Measurements from ENCODE around the gene PSMB5. TPM values are rescaled to one million over a fixed set of nuclear protein-coding genes. Genes with fewer than 3 reads are reported as not detected.
A peak's percentile ranks its signal among the peaks of the same experiment; 100 is the strongest.

The PSMB5 gene
- total RNA-seq, 4 donors from 2014 or later: 135 to 155 (median 145) TPM

DNA sequence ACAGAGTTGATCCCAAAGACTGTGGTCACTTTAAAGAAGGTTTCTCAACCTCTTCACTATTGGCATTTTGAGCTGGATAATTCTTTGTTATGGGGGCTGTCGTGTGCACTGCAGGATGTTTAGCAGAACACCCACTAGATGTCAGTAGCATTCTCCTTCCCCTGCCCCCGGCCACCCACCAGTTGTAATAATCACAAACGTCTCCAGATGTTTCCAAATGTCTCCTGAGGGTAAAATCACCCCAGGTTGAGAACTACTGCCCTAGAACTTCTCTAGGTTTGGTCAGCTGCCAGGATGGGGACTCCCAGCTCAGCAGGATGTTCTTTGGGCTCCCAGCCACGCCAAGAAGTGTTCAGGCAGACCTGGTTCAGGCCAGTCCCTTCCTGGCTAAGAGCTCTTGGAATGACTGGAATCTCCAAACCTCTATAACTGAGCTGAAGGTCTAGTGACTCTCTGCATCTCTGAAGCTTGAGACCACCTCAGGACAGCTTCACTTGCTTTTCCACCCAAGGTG lies 39.9 kb downstream of the PSMB5 start:
- H3K27ac ChIP-seq (replicated peaks in 1 of 4): no peak overlapping the region
- WGBS: 18% methylated on average over 4 of the region's 4 CpGs
- H3K4me3 ChIP-seq: no peak overlapping the region
- no peaks in the 10 kb centered on the region for H3K27me3 ChIP-seq
- no peak for DNase-seq (ENCODE audit: extremely low spot score)
- H3K9me3 ChIP-seq: no peaks in the 10 kb centered on the region
- peaks cover 0 to 10% (median 8%) of the 10 kb centered on the region in 4 donors for H3K4me1 ChIP-seq
- peaks cover 0 to 21% (median 7%) of the 10 kb centered on the region in 4 donors for H3K36me3 ChIP-seq
- TF ChIP-seq, protein P1, sequence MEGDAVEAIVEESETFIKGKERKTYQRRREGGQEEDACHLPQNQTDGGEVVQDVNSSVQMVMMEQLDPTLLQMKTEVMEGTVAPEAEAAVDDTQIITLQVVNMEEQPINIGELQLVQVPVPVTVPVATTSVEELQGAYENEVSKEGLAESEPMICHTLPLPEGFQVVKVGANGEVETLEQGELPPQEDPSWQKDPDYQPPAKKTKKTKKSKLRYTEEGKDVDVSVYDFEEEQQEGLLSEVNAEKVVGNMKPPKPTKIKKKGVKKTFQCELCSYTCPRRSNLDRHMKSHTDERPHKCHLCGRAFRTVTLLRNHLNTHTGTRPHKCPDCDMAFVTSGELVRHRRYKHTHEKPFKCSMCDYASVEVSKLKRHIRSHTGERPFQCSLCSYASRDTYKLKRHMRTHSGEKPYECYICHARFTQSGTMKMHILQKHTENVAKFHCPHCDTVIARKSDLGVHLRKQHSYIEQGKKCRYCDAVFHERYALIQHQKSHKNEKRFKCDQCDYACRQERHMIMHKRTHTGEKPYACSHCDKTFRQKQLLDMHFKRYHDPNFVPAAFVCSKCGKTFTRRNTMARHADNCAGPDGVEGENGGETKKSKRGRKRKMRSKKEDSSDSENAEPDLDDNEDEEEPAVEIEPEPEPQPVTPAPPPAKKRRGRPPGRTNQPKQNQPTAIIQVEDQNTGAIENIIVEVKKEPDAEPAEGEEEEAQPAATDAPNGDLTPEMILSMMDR (IDR thresholded peaks at IDR 0.05): peak; percentile 36 to 53 (median 47)
- TF ChIP-seq EP300 (IDR thresholded peaks at IDR 0.05): no peak
- intact Hi-C loops (cut with DNase I): loop anchor here (2.0 kb wide), 1 partner anchor 56 kb away; no protein-coding TSS in a partner anchor

GRCh38 chr14:22993517-22993916 lies 41.2 kb downstream of the PSMB5 start:
- Histone ChIP-seq H3K4me1 (peaks cover 0 to 10% (median 8%) of the 10 kb centered on the region in 4 donors), H3K27ac (replicated peaks in 1 of 4) (no peak overlapping the region), H3K9me3 (no peaks in the 10 kb centered on the region), H3K4me3 (no peak overlapping the region), H3K27me3 (no peaks in the 10 kb centered on the region), H3K36me3 (peaks cover 0 to 26% (median 12%) of the 10 kb centered on the region in 4 donors)
- TF ChIP-seq, protein P1 (IDR thresholded peaks at IDR 0.05): no peak
- no peak for TF ChIP-seq POLR2A (IDR thresholded peaks at IDR 0.05; ENCODE audit: low read depth)
- no peak for TF ChIP-seq EP300 (IDR thresholded peaks at IDR 0.05)
- TF ChIP-seq POLR2AphosphoS5 (IDR thresholded peaks at IDR 0.05): no peak
- DNase-seq (ENCODE audit: extremely low spot score): no peak
- intact Hi-C loops (cut with DNase I): no loop called here

- peaks cover 0 to 35% (median 13%) of the 10 kb centered on the region in 4 donors for H3K36me3 ChIP-seq
- no peak for DNase-seq (ENCODE audit: extremely low spot score)
- no peak overlapping the region for H3K4me3 ChIP-seq
- no peak overlapping the region for H3K27ac ChIP-seq (replicated peaks in 1 of 4)
- H3K4me1 ChIP-seq: peaks cover 0 to 10% (median 8%) of the 10 kb centered on the region in 4 donors
- H3K9me3 ChIP-seq: no peaks in the 10 kb centered on the region
- no peaks in the 10 kb centered on the region for H3K27me3 ChIP-seq
- 91% methylated on average over 8 of the region's 8 CpGs for WGBS
- TF ChIP-seq, protein P1 (IDR thresholded peaks at IDR 0.05): no peak
- TF ChIP-seq POLR2AphosphoS5 (IDR thresholded peaks at IDR 0.05): no peak
- no peak for TF ChIP-seq POLR2A (IDR thresholded peaks at IDR 0.05; ENCODE audit: low read depth)
- TF ChIP-seq EP300 (IDR thresholded peaks at IDR 0.05): no peak
- intact Hi-C loops (cut with DNase I): no loop called here
Measured at GRCh38 chr14:22991852-22992251, 42.8 kb downstream of the PSMB5 start.

DNA sequence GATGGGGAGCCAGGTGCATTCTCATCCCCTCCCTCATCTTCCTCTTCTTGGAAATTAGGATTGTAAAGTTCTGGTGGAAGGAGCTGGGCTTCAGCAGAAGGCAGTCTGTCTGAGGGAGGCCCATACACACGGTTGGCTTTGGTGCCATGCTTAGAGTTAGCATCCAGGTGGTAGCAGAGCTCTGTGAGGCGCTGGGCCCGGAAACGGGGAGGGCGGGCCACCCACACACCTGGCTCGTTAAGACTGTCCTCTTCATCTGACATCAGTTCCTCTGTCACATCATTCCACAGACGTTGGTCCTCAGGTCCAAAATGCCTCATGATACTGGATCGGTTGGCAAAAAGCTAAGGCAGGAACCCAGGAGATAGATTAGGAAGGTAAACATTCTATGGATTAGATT lies 47.4 kb downstream of the PSMB5 start:
- DNase-seq (ENCODE audit: extremely low spot score): no peak
- intact Hi-C loops (cut with DNase I): loop anchor here (2.0 to 10.0 kb wide), 2 partner anchors 72 to 112 kb away; partner anchors contain the start of gene LRP10
- H3K27me3 ChIP-seq: no peaks in the 10 kb centered on the region
- TF ChIP-seq EP300 (IDR thresholded peaks at IDR 0.05) (no peak), POLR2AphosphoS5 (IDR thresholded peaks at IDR 0.05) (no peak), POLR2A (IDR thresholded peaks at IDR 0.05; ENCODE audit: low read depth) (no peak)
- TF ChIP-seq, protein P1 (IDR thresholded peaks at IDR 0.05): no peak
- WGBS: 79% methylated on average over 8 of the region's 8 CpGs
- H3K36me3 ChIP-seq: peaks cover 0 to 35% (median 13%) of the 10 kb centered on the region in 4 donors
- no peak overlapping the region for H3K27ac ChIP-seq (replicated peaks in 1 of 4)
- peaks cover 4 to 13% (median 9%) of the 10 kb centered on the region in 4 donors for H3K4me1 ChIP-seq
- no peaks in the 10 kb centered on the region for H3K9me3 ChIP-seq
- no peak overlapping the region for H3K4me3 ChIP-seq

Measured in esophagus muscularis mucosa (tissue), 4 donors.